Neural progenitor cell (in vitro differentiated cells): ENCODE results near the gene ABHD11.

Experiments used
- CTCF ChIP-seq: fragments of 200-600 bp; sonication (generic); IDR thresholded peaks from 2 replicates; pipeline ENCODE4 v1.5.1; 2017; ENCODE audit warnings: antibody characterized with exemption, mild to moderate bottlenecking
- EZH2 ChIP-seq: fragments of 200-600 bp; sonication (generic); IDR thresholded peaks from 2 replicates; pipeline ENCODE4 v1.6.1; 2017; ENCODE audit warnings: antibody characterized with exemption, mild to moderate bottlenecking, moderate library complexity

- TF ChIP-seq CTCF: peak; percentile 86
- no peak for TF ChIP-seq EZH2
Measured at GRCh38 chr7:73734619-73735527, 3.7 kb downstream of the ABHD11 start.
